GM23338 (cell line): ENCODE data around the gene ADAM10. TPM values are rescaled to one million over a fixed set of nuclear protein-coding genes. Genes with fewer than 3 reads are reported as not detected.

Source experiments
- ATAC-seq: fragments of 200-7000 bp; cut with Tn5 transposase; 3 replicates; pipeline ENCODE4 v1.9.1; 2020
- DNase-seq: peaks from one replicate; pipeline ENCODE4 v3.0.0-alpha.2; 2015; ENCODE audit warnings: low spot score
- H2AFZ ChIP-seq: fragments of 200-600 bp; sonication (generic); 2 replicates; pipeline ENCODE4 v1.8.0; 2016; ENCODE audit warnings: antibody characterized with exemption, mild to moderate bottlenecking, moderate library complexity
- H3F3A ChIP-seq: fragments of 200-600 bp; sonication (generic); replicated peaks from 2 replicates; pipeline ENCODE4 v1.8.0; 2017; ENCODE audit warnings: antibody characterized with exemption, mixed run types, low read depth
- H3K27ac ChIP-seq: fragments of 200-600 bp; sonication (generic); 2 replicates; pipeline ENCODE4 v1.6.1; 2016; ENCODE audit warnings: low read depth
- H3K27me3 ChIP-seq: fragments of 200-600 bp; sonication (generic); 2 replicates; pipeline ENCODE4 v1.8.0; 2016; ENCODE audit warnings: mild to moderate bottlenecking, mixed run types, moderate library complexity; ENCODE audit not compliant: insufficient read depth
- H3K36me3 ChIP-seq: fragments of 200-600 bp; sonication (generic); 2 replicates; pipeline ENCODE4 v1.8.0; 2016; ENCODE audit warnings: mild to moderate bottlenecking; ENCODE audit not compliant: insufficient read depth
- H3K4me1 ChIP-seq: fragments of 200-600 bp; sonication (generic); 2 replicates; pipeline ENCODE4 v1.8.0; 2016; ENCODE audit warnings: mild to moderate bottlenecking, moderate library complexity; ENCODE audit not compliant: insufficient read depth
- H3K4me2 ChIP-seq: fragments of 200-600 bp; sonication (generic); 2 replicates; pipeline ENCODE4 v1.7.1; 2017; ENCODE audit warnings: mixed run types
- H3K4me3 ChIP-seq: fragments of 200-600 bp; sonication (generic); 2 replicates; pipeline ENCODE4 v1.6.1; 2016; ENCODE audit warnings: mixed run types
- H3K79me2 ChIP-seq: fragments of 200-600 bp; sonication (generic); replicated peaks from 2 replicates; pipeline ENCODE4 v1.8.0; 2017; ENCODE audit warnings: mild to moderate bottlenecking; ENCODE audit not compliant: insufficient read depth
- H3K9me2 ChIP-seq: fragments of 200-600 bp; sonication (generic); 2 replicates; pipeline ENCODE4 v1.8.0; 2017; ENCODE audit not compliant: insufficient read depth
- H4K20me1 ChIP-seq: fragments of 200-600 bp; sonication (generic); replicated peaks from 2 replicates; pipeline ENCODE4 v1.8.0; 2017; ENCODE audit warnings: mild to moderate bottlenecking; ENCODE audit not compliant: insufficient read depth
- H3K27ac Mint-ChIP-seq: 2 replicates; pipeline ENCODE4 v1.8.0; 2020; ENCODE audit warnings: inconsistent platforms, mild to moderate bottlenecking, moderate library complexity, mixed read lengths
- H3K27me3 Mint-ChIP-seq: 3 replicates; pipeline ENCODE4 v1.8.0; 2022; ENCODE audit warnings: low read depth, mild to moderate bottlenecking, moderate library complexity, mixed read lengths, inconsistent platforms; ENCODE audit not compliant: insufficient read depth, poor library complexity
- H3K36me3 Mint-ChIP-seq: 3 replicates; pipeline ENCODE4 v1.8.0; 2021; ENCODE audit warnings: low read depth, mild to moderate bottlenecking, inconsistent platforms, moderate library complexity, mixed read lengths
- H3K4me1 Mint-ChIP-seq: 3 replicates; pipeline ENCODE4 v1.8.0; 2020; ENCODE audit warnings: mild to moderate bottlenecking, inconsistent platforms, mixed read lengths
- H3K4me3 Mint-ChIP-seq: 3 replicates; pipeline ENCODE4 v1.8.0; 2021; ENCODE audit warnings: moderate library complexity, mild to moderate bottlenecking, inconsistent platforms, mixed read lengths
- H3K9me3 Mint-ChIP-seq: 3 replicates; pipeline ENCODE4 v1.8.0; 2020; ENCODE audit warnings: moderate library complexity, mild to moderate bottlenecking, inconsistent platforms, mixed read lengths
- EZH2 ChIP-seq: fragments of 200-600 bp; sonication (generic); IDR thresholded peaks from one replicate; pipeline ENCODE4 v1.8.0; 2017; ENCODE audit warnings: antibody characterized with exemption, mild to moderate bottlenecking, low read depth; ENCODE audit not compliant: unreplicated experiment
- EZH2phosphoT487 ChIP-seq: fragments of 200-600 bp; sonication (generic); IDR thresholded peaks from one replicate; pipeline ENCODE4 v1.8.1; 2018; ENCODE audit warnings: antibody characterized with exemption; ENCODE audit not compliant: unreplicated experiment
- NANOG ChIP-seq: IDR thresholded peaks from 2 replicates; pipeline ENCODE4 v1.6.1; 2016; ENCODE audit warnings: antibody characterized with exemption, borderline replicate concordance
- STAT1 ChIP-seq: IDR thresholded peaks from one replicate; pipeline ENCODE4 v1.6.1; 2016; ENCODE audit warnings: antibody characterized with exemption; ENCODE audit not compliant: unreplicated experiment
- polyA plus RNA-seq: library from polyadenylated mRNA; unstranded; fragments of >200 nt; fragmentation: Nextera tagmentation; extraction: Ambion mirVana; gene quantifications from 2 replicates; pipeline ENCODE4 v1.2.1, GENCODE V29; 2016
- total RNA-seq: library from RNA; depleted of rRNA; stranded (reverse); fragments of >200 nt; shearing (Covaris generic); gene quantifications from 2 replicates; pipeline ENCODE4 v1.2.3, GENCODE V29; 2014
- TF ChIP-seq, protein P1 (sequence below): IDR thresholded peaks from one replicate; pipeline ENCODE4 v1.6.1; 2018; ENCODE audit warnings: antibody characterized with exemption; ENCODE audit not compliant: unreplicated experiment
- TF ChIP-seq, protein P2 (sequence below), 2 experiments: fragments of 200-600 bp in 1 of 2; sonication (generic) in 1 of 2; conservative IDR thresholded peaks; 2 replicates each; pipeline versions ENCODE4 v1.5.1 to v1.6.1; 2016 to 2017; ENCODE audit warnings: antibody characterized with exemption in 2 of 2, low read depth in 2 of 2, mild to moderate bottlenecking in 2 of 2, moderate library complexity in 1 of 2

ADAM10 gene
- total and polyA plus RNA-seq, 2 experiments from 2014 or later, result 25.0 to 114 TPM

DNA sequence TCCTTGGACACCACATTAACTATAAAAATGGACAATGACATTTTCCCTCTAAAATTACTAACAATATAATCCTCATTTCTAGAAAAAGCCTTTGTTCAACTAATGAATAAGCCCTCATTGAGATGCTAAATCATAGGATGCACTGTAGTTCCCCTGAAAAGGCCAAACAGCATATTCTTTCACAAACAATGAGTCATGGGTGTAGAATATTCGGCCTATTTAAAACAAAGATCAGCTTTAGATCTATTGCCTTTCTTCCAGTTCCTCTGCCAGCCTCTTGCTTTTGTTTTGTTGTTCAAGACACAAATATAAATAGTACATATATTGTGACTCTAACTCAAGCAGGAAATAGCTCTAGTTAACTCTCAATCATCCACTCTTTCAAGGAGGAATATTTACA lies 82.5 kb downstream of the ADAM10 start:
- Mint-ChIP-seq H3K27me3 (peaks cover 4% of the 10 kb centered on the region), H3K4me3 (peak overlapping the region; percentile 51), H3K4me1 (peaks cover 50% of the 10 kb centered on the region), H3K9me3 (no peaks in the 10 kb centered on the region), H3K27ac (peak overlapping the region; percentile 76), H3K36me3 (peaks cover 11% of the 10 kb centered on the region; the same call in 1 of the 3 replicates)
- Histone ChIP-seq H3K27me3 (no peaks in the 10 kb centered on the region), H3K4me2 (peak overlapping the region; percentile 59), H3K36me3 (no peaks in the 10 kb centered on the region), H3K4me3 (peak overlapping the region; percentile 20; the same call in 1 of the 2 replicates), H4K20me1 (no peaks in the 10 kb centered on the region), H2AFZ (no peak overlapping the region), H3F3A (no peaks in the 10 kb centered on the region), H3K9me2 (no peaks in the 10 kb centered on the region), H3K4me1 (peaks cover 56% of the 10 kb centered on the region), H3K79me2 (peaks cover 6% of the 10 kb centered on the region; the same call in 1 of the 2 replicates), H3K27ac (peak overlapping the region; percentile 75)
- DNase-seq (peak; percentile 48), ATAC-seq (peak; percentile 78)
- TF ChIP-seq, protein P1, sequence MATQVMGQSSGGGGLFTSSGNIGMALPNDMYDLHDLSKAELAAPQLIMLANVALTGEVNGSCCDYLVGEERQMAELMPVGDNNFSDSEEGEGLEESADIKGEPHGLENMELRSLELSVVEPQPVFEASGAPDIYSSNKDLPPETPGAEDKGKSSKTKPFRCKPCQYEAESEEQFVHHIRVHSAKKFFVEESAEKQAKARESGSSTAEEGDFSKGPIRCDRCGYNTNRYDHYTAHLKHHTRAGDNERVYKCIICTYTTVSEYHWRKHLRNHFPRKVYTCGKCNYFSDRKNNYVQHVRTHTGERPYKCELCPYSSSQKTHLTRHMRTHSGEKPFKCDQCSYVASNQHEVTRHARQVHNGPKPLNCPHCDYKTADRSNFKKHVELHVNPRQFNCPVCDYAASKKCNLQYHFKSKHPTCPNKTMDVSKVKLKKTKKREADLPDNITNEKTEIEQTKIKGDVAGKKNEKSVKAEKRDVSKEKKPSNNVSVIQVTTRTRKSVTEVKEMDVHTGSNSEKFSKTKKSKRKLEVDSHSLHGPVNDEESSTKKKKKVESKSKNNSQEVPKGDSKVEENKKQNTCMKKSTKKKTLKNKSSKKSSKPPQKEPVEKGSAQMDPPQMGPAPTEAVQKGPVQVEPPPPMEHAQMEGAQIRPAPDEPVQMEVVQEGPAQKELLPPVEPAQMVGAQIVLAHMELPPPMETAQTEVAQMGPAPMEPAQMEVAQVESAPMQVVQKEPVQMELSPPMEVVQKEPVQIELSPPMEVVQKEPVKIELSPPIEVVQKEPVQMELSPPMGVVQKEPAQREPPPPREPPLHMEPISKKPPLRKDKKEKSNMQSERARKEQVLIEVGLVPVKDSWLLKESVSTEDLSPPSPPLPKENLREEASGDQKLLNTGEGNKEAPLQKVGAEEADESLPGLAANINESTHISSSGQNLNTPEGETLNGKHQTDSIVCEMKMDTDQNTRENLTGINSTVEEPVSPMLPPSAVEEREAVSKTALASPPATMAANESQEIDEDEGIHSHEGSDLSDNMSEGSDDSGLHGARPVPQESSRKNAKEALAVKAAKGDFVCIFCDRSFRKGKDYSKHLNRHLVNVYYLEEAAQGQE, result no peak
- no peak for TF ChIP-seq EZH2
- TF ChIP-seq, protein P2, sequence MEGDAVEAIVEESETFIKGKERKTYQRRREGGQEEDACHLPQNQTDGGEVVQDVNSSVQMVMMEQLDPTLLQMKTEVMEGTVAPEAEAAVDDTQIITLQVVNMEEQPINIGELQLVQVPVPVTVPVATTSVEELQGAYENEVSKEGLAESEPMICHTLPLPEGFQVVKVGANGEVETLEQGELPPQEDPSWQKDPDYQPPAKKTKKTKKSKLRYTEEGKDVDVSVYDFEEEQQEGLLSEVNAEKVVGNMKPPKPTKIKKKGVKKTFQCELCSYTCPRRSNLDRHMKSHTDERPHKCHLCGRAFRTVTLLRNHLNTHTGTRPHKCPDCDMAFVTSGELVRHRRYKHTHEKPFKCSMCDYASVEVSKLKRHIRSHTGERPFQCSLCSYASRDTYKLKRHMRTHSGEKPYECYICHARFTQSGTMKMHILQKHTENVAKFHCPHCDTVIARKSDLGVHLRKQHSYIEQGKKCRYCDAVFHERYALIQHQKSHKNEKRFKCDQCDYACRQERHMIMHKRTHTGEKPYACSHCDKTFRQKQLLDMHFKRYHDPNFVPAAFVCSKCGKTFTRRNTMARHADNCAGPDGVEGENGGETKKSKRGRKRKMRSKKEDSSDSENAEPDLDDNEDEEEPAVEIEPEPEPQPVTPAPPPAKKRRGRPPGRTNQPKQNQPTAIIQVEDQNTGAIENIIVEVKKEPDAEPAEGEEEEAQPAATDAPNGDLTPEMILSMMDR (conservative IDR thresholded peaks at IDR 0.05; ENCODE audit: low read depth in 2 of 2), result no peak

DNA sequence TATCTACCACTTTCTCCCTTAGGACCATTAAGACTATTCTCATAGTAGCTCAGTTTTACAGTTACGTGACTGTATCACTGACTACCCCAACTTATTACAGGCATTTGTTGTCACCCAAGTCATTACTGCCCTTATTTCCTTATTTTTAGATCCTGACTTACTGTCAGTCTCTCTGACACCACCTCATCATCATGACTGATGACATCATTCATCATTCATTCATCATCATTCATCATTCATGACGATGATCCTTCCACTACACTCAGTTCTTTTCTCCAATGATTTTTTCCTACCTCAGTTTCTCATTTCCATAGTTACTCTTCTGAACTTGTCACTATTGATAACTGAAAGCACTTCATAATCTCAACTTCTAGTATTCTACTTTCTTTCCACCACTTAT lies 83.8 kb downstream of the ADAM10 start:
- Histone ChIP-seq H3K27ac (no peak overlapping the region), H3K4me3 (peak overlapping the region; percentile 2; the same call in 1 of the 2 replicates), H3K4me2 (peak overlapping the region; percentile 59), H3K79me2 (peaks cover 6% of the 10 kb centered on the region; the same call in 1 of the 2 replicates), H3K9me2 (no peaks in the 10 kb centered on the region), H3K4me1 (peaks cover 54% of the 10 kb centered on the region), H4K20me1 (no peaks in the 10 kb centered on the region), H3F3A (no peaks in the 10 kb centered on the region), H3K27me3 (no peaks in the 10 kb centered on the region), H3K36me3 (no peaks in the 10 kb centered on the region; the same call in 1 of the 2 replicates), H2AFZ (no peak overlapping the region)
- no peak for DNase-seq
- Mint-ChIP-seq H3K9me3 (no peaks in the 10 kb centered on the region), H3K27ac (no peak overlapping the region), H3K36me3 (peaks cover 24% of the 10 kb centered on the region), H3K4me1 (peaks cover 47% of the 10 kb centered on the region), H3K27me3 (peaks cover 4% of the 10 kb centered on the region), H3K4me3 (no peak overlapping the region)
- no peak for ATAC-seq
- TF ChIP-seq EZH2phosphoT487 (no peak), NANOG (no peak), EZH2 (no peak), STAT1 (no peak)
- TF ChIP-seq, protein P1, result no peak
- TF ChIP-seq, protein P2 (conservative IDR thresholded peaks at IDR 0.05; ENCODE audit: low read depth in 2 of 2), result no peak
